ENCODE data around the gene PNPLA3. TPM values are rescaled to one million over a fixed set of nuclear protein-coding genes. Genes with fewer than 3 reads are reported as not detected.
A peak's percentile ranks its signal among the peaks of the same experiment; 100 is the strongest.

Gene PNPLA3
- total and polyA plus RNA-seq, 2 experiments from 2014 or later = 2.1 to 2.3 TPM

GRCh38 chr22:43951966-43952365, 28.4 kb downstream of the PNPLA3 start:
- no peaks in the 10 kb centered on the region for H3K27me3 ChIP-seq
- no peak for TF ChIP-seq CTCF (IDR thresholded peaks at IDR 0.05; ENCODE audit: low read depth, low read length)
- H3K9me3 ChIP-seq (ENCODE audit: low read depth) = no peaks in the 10 kb centered on the region
- no peaks in the 10 kb centered on the region for H3K36me3 ChIP-seq
- DNase-seq (ENCODE audit: low read depth in 1 of 2, low spot score in 1 of 2) = no peak
- peaks cover 9% of the 10 kb centered on the region for H3K4me1 ChIP-seq (ENCODE audit: low read depth)
- no peak overlapping the region for H3K27ac ChIP-seq
- no peak overlapping the region for H3K4me3 ChIP-seq

GRCh38 chr22:43953988-43954785, 30.6 kb downstream of the PNPLA3 start:
- peaks cover 10% of the 10 kb centered on the region for H3K4me1 ChIP-seq (ENCODE audit: low read depth)
- no peaks in the 10 kb centered on the region for H3K27me3 ChIP-seq
- no peak overlapping the region for H3K27ac ChIP-seq
- no peaks in the 10 kb centered on the region for H3K9me3 ChIP-seq (ENCODE audit: low read depth)
- peak overlapping the region; percentile 55 for H3K4me3 ChIP-seq
- H3K36me3 ChIP-seq = no peaks in the 10 kb centered on the region
- no peak for DNase-seq (ENCODE audit: low read depth in 1 of 2, low spot score in 1 of 2)
- TF ChIP-seq CTCF (IDR thresholded peaks at IDR 0.05; ENCODE audit: low read depth, low read length) = no peak

GRCh38 chr22:43955040-43955882, 31.7 kb downstream of the PNPLA3 start, which contains the start of gene SAMM50:
TSS of gene SAMM50 (plus strand) at chr22:43955442. CDS start at chr22:43955578, 136 bp downstream.
- DNase-seq (ENCODE audit: low read depth in 1 of 2, low spot score in 1 of 2) = peak; percentile 94 to 95
- peak within 1 kb of the TSS; percentile 87 for H3K27ac ChIP-seq
- no peak for TF ChIP-seq CTCF (IDR thresholded peaks at IDR 0.05; ENCODE audit: low read depth, low read length)
- no peaks in the 10 kb centered on the region for H3K9me3 ChIP-seq (ENCODE audit: low read depth)
- H3K4me3 ChIP-seq = peak within 1 kb of the TSS; percentile 55
- no peaks in the 10 kb centered on the region for H3K27me3 ChIP-seq
- no peaks in the 10 kb centered on the region for H3K36me3 ChIP-seq
- H3K4me1 ChIP-seq (ENCODE audit: low read depth) = peaks cover 10% of the 10 kb centered on the region

GRCh38 chr22:43955883-43956782, 32.5 kb downstream of the PNPLA3 start:
- H3K9me3 ChIP-seq (ENCODE audit: low read depth) = no peaks in the 10 kb centered on the region
- peaks cover 10% of the 10 kb centered on the region for H3K4me1 ChIP-seq (ENCODE audit: low read depth)
- peak in 1 of 2 donors; percentile 34 for DNase-seq (ENCODE audit: low read depth in 1 of 2, low spot score in 1 of 2)
- TF ChIP-seq CTCF (IDR thresholded peaks at IDR 0.05; ENCODE audit: low read depth, low read length) = no peak
- no peaks in the 10 kb centered on the region for H3K27me3 ChIP-seq
- no peaks in the 10 kb centered on the region for H3K36me3 ChIP-seq
- peak overlapping the region; percentile 87 for H3K27ac ChIP-seq
- peak overlapping the region; percentile 55 for H3K4me3 ChIP-seq
